K562 (cell line): Measurements from ENCODE around the gene RSPH6A. TPM values are rescaled to one million over a fixed set of nuclear protein-coding genes. Genes with fewer than 3 reads are reported as not detected.

Experiments
- ADNP ChIP-seq: fragments of 200-800 bp; sonication (Bioruptor generic); IDR thresholded peaks from 2 replicates; pipeline ENCODE4 v1.6.1; 2016; ENCODE audit warnings: missing genetic modification characterization, missing compliant biosample characterization
- FOXA3 ChIP-seq, 2 experiments: fragments of 450-650 bp in 1 of 2; sonication (generic) in 1 of 2; formaldehyde crosslinking; IDR thresholded peaks in 1 of 2; conservative IDR thresholded peaks in 1 of 2; 2 replicates each; pipeline versions ENCODE4 v1.4.0 to v1.8.0; 2020 to 2022; ENCODE audit warnings: mild to moderate bottlenecking in 2 of 2, missing genetic modification reagents in 1 of 2
- GABPB2 ChIP-seq: fragments of 250-450 bp; sonication (Bioruptor Pico); conservative IDR thresholded peaks from 2 replicates; pipeline ENCODE4 v1.5.1; 2021; ENCODE audit warnings: mild to moderate bottlenecking
- GTF2B ChIP-seq: IDR thresholded peaks from 2 replicates; pipeline ENCODE4 v1.6.1; 2011; ENCODE audit not compliant: insufficient read length; ENCODE audit errors: extremely low read depth
- HINFP ChIP-seq: fragments of 450-650 bp; conservative IDR thresholded peaks from 2 replicates; pipeline ENCODE4 v1.6.1; 2016; ENCODE audit warnings: missing genetic modification characterization, low read depth, mild to moderate bottlenecking, control low read depth, missing compliant biosample characterization
- KAT2B ChIP-seq: IDR thresholded peaks from one replicate; pipeline ENCODE4 v1.6.1; 2012; ENCODE audit warnings: low read depth, mild to moderate bottlenecking, control low read depth, inconsistent platforms, low read length, moderate library complexity
- LARP7 ChIP-seq: fragments of 450-650 bp; IDR thresholded peaks from 2 replicates; pipeline ENCODE4 v1.6.1; 2016
- POLR2H ChIP-seq: IDR thresholded peaks from 2 replicates; pipeline ENCODE4 v1.6.1; 2016; ENCODE audit warnings: missing genetic modification characterization, low read depth, mild to moderate bottlenecking, control low read depth, missing compliant biosample characterization, moderate library complexity
- RNF219 ChIP-seq: fragments of 250-450 bp; sonication (Bioruptor Pico); IDR thresholded peaks from 2 replicates; pipeline ENCODE4 v1.5.0; 2022; ENCODE audit warnings: mild to moderate bottlenecking
- SNIP1 ChIP-seq: fragments of 450-650 bp; IDR thresholded peaks from 2 replicates; pipeline ENCODE4 v1.7.1; 2017; ENCODE audit warnings: low read depth, mild to moderate bottlenecking
- TCFL5 ChIP-seq: fragments of 250-450 bp; sonication (Bioruptor Pico); conservative IDR thresholded peaks from 2 replicates; pipeline ENCODE4 v1.6.1; 2021; ENCODE audit warnings: mild to moderate bottlenecking, moderate library complexity, matching md5 sums
- TRIM24 ChIP-seq, 2 experiments: fragments of 450-650 bp; IDR thresholded peaks; 2 replicates each; pipeline ENCODE4 v1.6.1; 2016
- TSHZ1 ChIP-seq: fragments of 250-450 bp; sonication (Bioruptor Pico); IDR thresholded peaks from 2 replicates; pipeline ENCODE4 v1.4.0; 2020; ENCODE audit warnings: mild to moderate bottlenecking, moderate library complexity
- ZFP36 ChIP-seq: fragments of 150-350 bp; IDR thresholded peaks from 2 replicates; pipeline ENCODE4 v1.6.1; 2018; ENCODE audit warnings: low read length, low read depth; ENCODE audit not compliant: partially characterized antibody
- ZNF311 ChIP-seq: fragments of 250-450 bp; sonication (Bioruptor Pico); IDR thresholded peaks from 2 replicates; pipeline ENCODE4 v1.4.0; 2020; ENCODE audit warnings: mild to moderate bottlenecking, moderate library complexity
- ZNF41 ChIP-seq: fragments of 250-450 bp; sonication (Bioruptor Pico); conservative IDR thresholded peaks from 2 replicates; pipeline ENCODE4 v1.4.0; 2020; ENCODE audit warnings: mild to moderate bottlenecking
- ZNF75A ChIP-seq: fragments of 450-650 bp; formaldehyde crosslinking; IDR thresholded peaks from 2 replicates; pipeline ENCODE4 v1.4.0; 2020; ENCODE audit warnings: mild to moderate bottlenecking
- polyA plus RNA-seq, 8 experiments: library from polyadenylated mRNA; depleted of rRNA in 4 of 8; stranded (reverse) in 5 of 8; unstranded in 3 of 8; fragments of >200 nt; fragmentation: Nextera tagmentation in 2 of 8; fragmentation: Illumina TruSeq in 1 of 8; extraction: Ambion mirVana in 2 of 8; extraction: Trizol in 1 of 8; gene quantifications; 2 replicates each; pipeline versions ENCODE4 v1.2.1 to v1.2.3, GENCODE V29; 2011 to 2014; ENCODE audit warnings: inconsistent platforms in 1 of 8, missing spikeins in 1 of 8
- total RNA-seq, 7 experiments: library from RNA; depleted of rRNA in 6 of 7; stranded (reverse); fragments of >200 nt in 6 of 7; fragmentation: Illumina TruSeq in 2 of 7; extraction: Trizol in 2 of 7; gene quantifications; 2 replicates each; pipeline versions ENCODE4 v1.2.1 to v1.2.3, GENCODE V29; 2011 to 2021; ENCODE audit warnings: low replicate concordance in 1 of 7

Gene RSPH6A
- total and polyA plus RNA-seq, 9 of the 15 experiments (the other 6 are each of a cell fraction or from before 2014, with no cell fraction given): 0.03 to 0.15 (median 0.07) TPM; not detected in 5

GRCh38 chr19:45770192-45771101, 44.7 kb downstream of the RSPH6A start (continued):
- TF ChIP-seq TCFL5 (CRISPR knock-in tag) (no peak), ADNP (tag) (no peak), GTF2B (no peak), KAT2B (no peak), GABPB2 (CRISPR knock-in tag) (0 out of 2 replicates have a peak, but pooled peaks have one; percentile 46), LARP7 (no peak), HINFP (tag) (no peak), ZNF75A (CRISPR knock-in tag) (peak; percentile 24; the same call in 1 of the 2 replicates), POLR2H (tag) (no peak), TSHZ1 (no peak), SNIP1 (no peak), FOXA3 (CRISPR knock-in tag; conservative IDR thresholded peaks at IDR 0.05 in 1 of 2, IDR thresholded peaks at IDR 0.05 in 1 of 2) (no peak; a peak in 2 of 4 replicates), ZNF311 (CRISPR knock-in tag) (no peak), ZNF41 (CRISPR knock-in tag) (no peak), ZFP36 (no peak), RNF219 (CRISPR knock-in tag) (no peak; the same call in 1 of the 2 replicates), TRIM24 (IDR thresholded peaks at IDR 0.05) (no peak)
